Fibroblast of lung (primary cell): ENCODE results near the gene ASF1A. TPM values are rescaled to one million over a fixed set of nuclear protein-coding genes. Genes with fewer than 3 reads are reported as not detected.

ENCODE experiments used
- DNase-seq, 2 donors: peaks; one replicate each; pipeline versions ENCODE4 v3.0.0 to v3.0.0-alpha.2; 2010; ENCODE audit warnings: low read depth in 2 of 2
- H2AFZ ChIP-seq: 2 replicates; pipeline ENCODE4 v1.5.1; 2012; ENCODE audit warnings: low read length, control low read depth, inconsistent platforms
- H3K27ac ChIP-seq: 2 replicates; pipeline ENCODE4 v1.5.1; 2011; ENCODE audit warnings: low read length, control low read depth; ENCODE audit not compliant: insufficient read depth
- H3K27me3 ChIP-seq: 2 replicates; pipeline ENCODE4 v1.5.1; 2011; ENCODE audit warnings: mild to moderate bottlenecking, low read length; ENCODE audit not compliant: control insufficient read depth, insufficient read depth
- H3K36me3 ChIP-seq: 2 replicates; pipeline ENCODE4 v1.5.1; 2011; ENCODE audit warnings: low read length; ENCODE audit not compliant: control insufficient read depth, insufficient read depth
- H3K4me1 ChIP-seq: 2 replicates; pipeline ENCODE4 v1.5.1; 2011; ENCODE audit warnings: low read length; ENCODE audit not compliant: control insufficient read depth, insufficient read depth; ENCODE audit errors: extremely low read depth
- H3K4me2 ChIP-seq: 2 replicates; pipeline ENCODE4 v1.5.1; 2011; ENCODE audit warnings: low read length, control low read depth; ENCODE audit not compliant: insufficient read depth; ENCODE audit errors: extremely low read depth
- H3K4me3 ChIP-seq, 4 experiments: fragments of 200-600 bp in 1 of 4; sonication (generic) in 1 of 4; replicated peaks in 1 of 4; 2 replicates each; pipeline ENCODE4 v1.5.1; 2011 to 2016; ENCODE audit warnings: low read length in 4 of 4, low read depth in 3 of 4, mild to moderate bottlenecking in 3 of 4, control low read depth in 2 of 4, inconsistent platforms in 1 of 4, mixed read lengths in 1 of 4; ENCODE audit not compliant: insufficient read depth in 1 of 4; ENCODE audit errors: control extremely low read depth in 1 of 4
- H3K79me2 ChIP-seq: 2 replicates; pipeline ENCODE4 v1.5.1; 2012; ENCODE audit warnings: mild to moderate bottlenecking, low read length, inconsistent platforms; ENCODE audit not compliant: control insufficient read depth, insufficient read depth
- H3K9ac ChIP-seq: 2 replicates; pipeline ENCODE4 v1.5.1; 2011; ENCODE audit warnings: mild to moderate bottlenecking, low read length, control low read depth; ENCODE audit not compliant: insufficient read depth
- H3K9me3 ChIP-seq: 2 replicates; pipeline ENCODE4 v1.5.1; 2012; ENCODE audit warnings: low read depth, low read length; ENCODE audit not compliant: control insufficient read depth, insufficient read depth
- H4K20me1 ChIP-seq: 2 replicates; pipeline ENCODE4 v1.5.1; 2011; ENCODE audit warnings: low read length; ENCODE audit not compliant: control insufficient read depth, insufficient read depth; ENCODE audit errors: extremely low read depth
- CTCF ChIP-seq, 2 donors: IDR thresholded peaks in 1 of 2; conservative IDR thresholded peaks in 1 of 2; 1 replicate in 1 of 2; 2 replicates in 1 of 2; pipeline ENCODE4 v1.5.1; 2011 to 2012; ENCODE audit warnings: low read length in 2 of 2, control low read depth in 1 of 2, inconsistent platforms in 1 of 2, low read depth in 1 of 2, mild to moderate bottlenecking in 1 of 2
- EZH2 ChIP-seq: IDR thresholded peaks from 2 replicates; pipeline ENCODE4 v1.5.1; 2012; ENCODE audit warnings: low read length, control low read depth, mild to moderate bottlenecking; ENCODE audit errors: missing control alignments
- polyA plus RNA-seq, 2 donors: library from polyadenylated mRNA; depleted of rRNA in 1 of 2; stranded (reverse) in 1 of 2; unstranded in 1 of 2; fragments of >200 nt; gene quantifications; 2 replicates each; pipeline ENCODE4 v1.2.1, GENCODE V29; 2011 to 2012; ENCODE audit warnings: missing spikeins in 1 of 2
- total RNA-seq: library from RNA; depleted of rRNA; stranded (reverse); fragments of >200 nt; gene quantifications from 2 replicates; pipeline ENCODE4 v1.2.1, GENCODE V29; 2014

ASF1A gene
- total and polyA plus RNA-seq, 2 donors (not counting 1 experiment from before 2014, with no cell fraction given), result 16.5 to 20.3 TPM

DNA sequence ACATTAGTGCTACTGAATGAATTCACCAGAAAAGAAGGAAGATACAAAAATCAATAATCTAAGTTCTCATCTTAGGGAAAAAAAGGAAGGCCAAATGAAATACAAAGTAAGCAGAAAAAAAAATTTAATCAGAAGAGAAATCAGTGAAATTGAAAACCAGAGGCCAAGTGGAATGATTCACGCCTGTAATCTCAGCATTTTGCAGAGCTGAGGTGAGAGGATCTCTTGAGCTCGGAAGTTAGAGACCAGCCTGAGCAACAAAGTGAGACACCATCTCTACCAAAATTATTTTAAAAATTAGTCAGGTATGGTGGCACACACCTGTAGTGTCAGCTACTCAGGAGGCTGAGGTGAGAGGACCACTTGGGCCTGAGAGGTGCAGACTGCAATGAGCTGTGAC, 21.2 kb upstream of the ASF1A start:
- no peak overlapping the region for H3K4me2 ChIP-seq
- H3K4me3 ChIP-seq, result no peak overlapping the region
- H4K20me1 ChIP-seq, result no peaks in the 10 kb centered on the region
- peaks cover 2% of the 10 kb centered on the region for H3K4me1 ChIP-seq
- no peak for TF ChIP-seq EZH2
- TF ChIP-seq CTCF (conservative IDR thresholded peaks at IDR 0.05 in 1 of 2, IDR thresholded peaks at IDR 0.05 in 1 of 2; ENCODE audit: low read depth in 1 of 2, low read length in 2 of 2), result no peak
- H3K79me2 ChIP-seq, result no peaks in the 10 kb centered on the region
- H3K9me3 ChIP-seq, result no peaks in the 10 kb centered on the region
- DNase-seq, result peak in 1 of 2 donors; percentile 55
- no peaks in the 10 kb centered on the region for H3K36me3 ChIP-seq
- no peaks in the 10 kb centered on the region for H3K27me3 ChIP-seq
- H3K9ac ChIP-seq, result no peak overlapping the region
- H2AFZ ChIP-seq, result no peak overlapping the region
- H3K27ac ChIP-seq, result no peak overlapping the region

DNA sequence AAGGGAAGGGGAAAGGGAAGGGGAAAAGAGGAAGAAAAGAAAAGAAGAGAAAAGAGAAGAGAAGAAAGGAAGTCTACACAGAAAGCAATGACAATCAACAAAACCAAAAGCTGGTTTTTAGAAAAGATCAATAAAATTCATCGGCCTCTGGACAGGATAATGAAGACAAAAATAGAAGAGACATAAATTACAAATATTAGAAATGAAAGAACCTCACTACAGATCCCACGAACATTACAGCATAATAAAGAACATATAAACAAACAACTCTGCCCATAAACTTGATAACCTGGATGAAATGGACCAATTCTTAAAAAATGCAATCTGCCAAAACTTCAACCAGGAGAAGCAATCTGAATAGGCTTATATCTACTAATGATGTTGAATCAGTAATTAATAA, 20.7 kb upstream of the ASF1A start:
- TF ChIP-seq EZH2 (no peak), CTCF (conservative IDR thresholded peaks at IDR 0.05 in 1 of 2, IDR thresholded peaks at IDR 0.05 in 1 of 2; ENCODE audit: low read depth in 1 of 2, low read length in 2 of 2) (no peak)
- H4K20me1 ChIP-seq, result no peaks in the 10 kb centered on the region
- no peaks in the 10 kb centered on the region for H3K9me3 ChIP-seq
- H3K27me3 ChIP-seq, result no peaks in the 10 kb centered on the region
- H3K4me3 ChIP-seq, result no peak overlapping the region
- H2AFZ ChIP-seq, result no peak overlapping the region
- H3K79me2 ChIP-seq, result no peaks in the 10 kb centered on the region
- no peak overlapping the region for H3K27ac ChIP-seq
- no peak overlapping the region for H3K9ac ChIP-seq
- no peaks in the 10 kb centered on the region for H3K36me3 ChIP-seq
- DNase-seq, result no peak
- no peak overlapping the region for H3K4me2 ChIP-seq
- peaks cover 2% of the 10 kb centered on the region for H3K4me1 ChIP-seq

- Histone ChIP-seq H3K4me2 (no peak overlapping the region), H2AFZ (no peak overlapping the region), H3K36me3 (no peaks in the 10 kb centered on the region), H4K20me1 (no peaks in the 10 kb centered on the region), H3K9ac (no peak overlapping the region), H3K27me3 (no peaks in the 10 kb centered on the region), H3K79me2 (no peaks in the 10 kb centered on the region), H3K27ac (no peak overlapping the region), H3K9me3 (no peaks in the 10 kb centered on the region), H3K4me1 (peaks cover 2% of the 10 kb centered on the region), H3K4me3 (no peak overlapping the region)
- no peak for TF ChIP-seq CTCF (conservative IDR thresholded peaks at IDR 0.05 in 1 of 2, IDR thresholded peaks at IDR 0.05 in 1 of 2; ENCODE audit: low read depth in 1 of 2, low read length in 2 of 2)
- DNase-seq, result no peak
These were observed 18.3 kb upstream of the ASF1A start for GRCh38 chr6:118875672-118876071.
